Vagina (tissue), 2 donors: ENCODE measurements around the gene SERINC1.

Experiments used
- CTCF ChIP-seq, 3 experiments: fragments of 450-650 bp in 2 of 3; fragments of 200-600 bp in 1 of 3; sonication (generic) in 1 of 3; IDR thresholded peaks; one replicate each; pipeline ENCODE4 v1.5.1; 2017 to 2019; ENCODE audit warnings: antibody characterized with exemption in 3 of 3, mild to moderate bottlenecking in 2 of 3, moderate library complexity in 2 of 3
- POLR2A ChIP-seq, 2 donors: fragments of 450-650 bp; IDR thresholded peaks; one replicate each; pipeline ENCODE4 v1.6.1; 2017; ENCODE audit warnings: antibody characterized with exemption in 2 of 2, mild to moderate bottlenecking in 2 of 2, moderate library complexity in 2 of 2

GRCh38 chr6:122416825-122417224 is 54.8 kb downstream of the SERINC1 start:
- TF ChIP-seq CTCF (IDR thresholded peaks at IDR 0.05) (no peak), POLR2A (IDR thresholded peaks at IDR 0.05) (no peak)
